Amniotic stem cell (primary cell): ENCODE results near the gene BMPR1B.
"Not testable (repeated sequence)": the region's sequence is repeated elsewhere in the genome, so short reads cannot be mapped to it uniquely, and the experiment has no call there.

Experiments
- DNase-seq: peaks from one replicate; lab custom pipeline; 2025; lab: John Stamatoyannopoulos, UW

Gene BMPR1B

DNA sequence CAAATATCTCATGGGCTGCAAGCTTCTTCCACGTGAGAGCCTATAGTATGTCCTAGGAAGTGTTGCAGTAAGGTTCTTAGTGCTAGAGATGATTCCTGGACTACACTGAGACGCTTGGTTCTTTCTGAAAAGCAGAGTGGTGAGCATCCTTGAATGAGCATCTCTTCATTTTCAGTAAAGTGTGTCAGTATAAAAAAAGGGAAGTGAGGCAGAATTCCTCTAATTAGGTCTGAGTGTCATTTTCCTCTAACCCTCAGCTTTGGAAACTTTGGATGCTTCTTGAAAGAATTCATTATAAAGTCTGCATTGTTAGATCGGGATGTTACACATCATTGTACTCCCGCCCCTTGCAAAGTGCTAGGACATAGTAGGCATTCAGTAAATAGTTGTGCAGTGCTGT, 5.2 kb downstream of the BMPR1B start:
- DNase-seq, result no peak

DNA sequence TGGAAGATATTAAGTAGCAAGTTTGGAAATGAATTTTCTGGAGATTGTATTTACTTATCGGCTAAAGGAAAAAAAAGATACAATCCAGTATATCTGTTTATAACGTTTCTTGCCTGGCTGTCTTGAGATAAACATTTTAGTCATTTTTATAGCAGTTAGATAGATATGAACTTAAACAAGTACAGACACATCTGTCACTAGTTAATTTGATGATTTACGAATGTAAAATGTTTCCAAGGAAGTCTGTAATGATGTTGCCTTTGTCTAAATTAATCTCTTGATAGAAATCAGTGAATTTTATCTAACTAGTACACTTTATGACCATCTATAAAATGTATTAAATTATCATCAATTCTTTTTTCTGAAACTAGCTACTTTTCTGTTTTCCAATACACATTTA, 5.7 kb downstream of the BMPR1B start:
- DNase-seq, result no peak

DNA sequence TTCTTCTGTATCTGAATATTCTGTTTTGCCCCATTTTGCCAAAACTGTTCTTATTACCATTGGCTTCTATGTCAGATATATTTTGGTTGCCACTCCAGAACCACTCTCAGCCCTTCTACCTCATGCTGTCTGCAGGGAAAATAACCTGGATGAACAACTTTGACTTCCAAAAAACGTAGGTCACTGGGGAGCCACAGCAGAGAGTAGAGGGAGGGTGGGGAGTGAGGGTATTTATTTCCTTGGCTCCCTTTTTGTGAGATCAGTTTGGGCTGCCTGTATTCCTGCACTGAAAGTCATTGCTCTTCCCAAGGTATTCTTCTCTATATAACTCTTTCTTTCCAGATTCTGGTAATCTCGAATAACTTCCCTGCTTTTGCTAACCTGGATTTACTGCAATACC, 6.3 kb downstream of the BMPR1B start:
- no peak for DNase-seq

DNA sequence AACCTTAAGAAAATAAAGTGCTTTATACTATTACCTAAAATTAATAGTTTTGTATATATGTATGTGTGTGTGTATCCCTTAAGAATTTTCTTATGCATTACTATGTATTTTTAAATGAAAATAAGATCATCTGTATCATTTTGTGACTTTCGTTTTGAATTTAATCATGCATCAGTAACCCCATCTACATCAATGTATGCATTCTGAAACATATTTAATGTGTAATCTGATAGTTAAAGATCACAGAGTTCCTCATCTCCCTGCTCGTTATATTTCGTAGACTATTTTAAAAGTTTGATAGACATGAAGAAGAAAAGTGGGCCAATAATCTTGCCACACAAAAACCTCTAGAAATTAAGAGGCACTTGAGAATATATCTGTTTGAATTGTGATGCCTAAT, 7.4 kb downstream of the BMPR1B start:
- no peak for DNase-seq

DNA sequence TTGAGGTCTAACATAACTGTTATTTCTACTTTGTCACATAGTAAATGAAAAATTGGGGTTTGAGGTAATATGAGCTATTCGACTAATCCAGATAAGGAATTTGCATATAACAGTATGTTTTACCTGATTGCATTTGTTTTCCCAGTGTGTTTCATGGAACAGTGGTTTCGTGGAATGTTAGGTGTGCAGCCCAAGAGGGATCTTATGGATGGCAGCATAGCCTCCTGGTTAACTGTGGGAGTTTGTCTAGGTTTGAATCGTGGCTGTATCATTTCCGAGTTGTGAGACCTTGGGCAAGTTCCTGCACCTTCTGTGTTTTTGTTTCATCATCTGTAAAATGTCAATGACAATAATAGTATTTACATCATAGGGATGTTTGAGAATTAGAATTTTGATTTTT, 7.9 kb downstream of the BMPR1B start:
- no peak for DNase-seq

DNA sequence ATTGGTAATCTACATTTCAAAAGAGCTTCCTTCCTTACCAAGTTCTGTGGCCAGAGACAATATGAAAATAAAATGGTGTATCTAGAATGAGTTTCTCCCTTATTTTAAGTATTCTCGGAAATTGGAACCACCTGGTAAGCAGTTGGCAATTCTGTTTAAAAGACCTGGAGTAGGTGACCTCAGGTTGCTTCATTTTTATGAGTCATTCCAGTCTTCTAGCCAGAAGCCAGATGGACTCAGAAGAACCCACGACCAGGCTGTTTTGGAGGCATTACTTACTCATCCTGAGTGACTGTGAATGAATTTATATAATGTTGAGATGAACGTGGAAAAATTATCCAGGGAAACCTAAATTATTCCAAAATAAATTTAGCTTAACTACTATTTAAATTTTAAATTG, 9.1 kb downstream of the BMPR1B start:
- DNase-seq, result peak; percentile 5

DNA sequence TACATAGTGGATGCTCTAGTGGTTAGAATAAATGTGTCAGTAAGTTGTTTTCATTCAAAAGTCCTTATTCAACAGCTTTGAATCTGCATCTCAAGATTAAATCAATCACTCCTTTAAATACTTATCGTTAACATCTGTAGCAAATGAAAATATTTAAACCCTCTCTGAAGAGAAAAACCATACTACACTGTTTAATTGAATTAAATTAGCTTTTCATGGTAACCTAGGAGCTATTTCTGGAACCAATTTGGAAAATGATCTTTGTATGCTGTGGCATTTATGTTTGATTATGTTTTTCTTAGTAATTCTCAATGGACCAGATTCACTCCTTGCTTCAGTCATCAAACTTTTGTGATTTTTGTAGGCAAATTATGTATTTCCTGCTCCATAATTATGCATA, 9.7 kb downstream of the BMPR1B start:
- DNase-seq, result no peak

DNA sequence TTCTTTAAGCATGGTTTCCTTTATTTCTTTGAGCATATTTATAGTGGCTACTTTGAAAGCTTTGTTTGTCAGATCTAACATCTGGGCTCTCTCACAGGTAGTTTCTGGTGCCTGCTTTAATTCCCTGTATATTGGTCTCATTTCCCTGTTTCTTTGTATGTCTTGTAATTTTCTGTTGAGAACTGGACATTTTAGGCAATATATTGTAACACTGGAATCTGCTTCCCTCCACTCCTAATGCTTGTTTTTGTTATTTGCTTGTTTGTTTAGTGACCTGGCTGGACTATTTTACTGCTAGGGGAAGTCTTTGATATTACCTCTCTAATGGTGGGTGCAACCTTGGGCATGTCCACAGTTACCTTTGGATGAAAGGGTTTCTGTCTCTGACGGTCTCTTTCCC, 25.0 kb downstream of the BMPR1B start:
- DNase-seq, result no peak

DNA sequence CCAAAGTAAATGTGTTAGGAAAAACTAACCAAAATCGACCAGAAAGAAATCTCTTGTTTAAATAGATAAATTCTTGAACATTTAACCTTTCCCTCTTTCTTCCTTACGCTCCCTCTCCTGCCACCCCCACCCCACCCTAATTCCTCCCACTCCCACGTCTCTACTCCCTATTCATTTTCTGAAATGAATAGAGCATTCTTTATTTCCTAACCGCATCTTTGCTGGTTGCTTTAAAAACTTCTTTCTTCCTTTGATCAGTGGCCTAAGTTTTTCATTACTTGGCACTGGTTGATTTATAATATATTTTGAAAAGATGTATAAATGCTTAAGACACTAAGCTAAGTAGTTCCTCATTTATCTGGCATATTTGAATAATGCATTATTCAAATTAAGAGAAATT, 33.9 kb downstream of the BMPR1B start:
- no peak for DNase-seq

DNA sequence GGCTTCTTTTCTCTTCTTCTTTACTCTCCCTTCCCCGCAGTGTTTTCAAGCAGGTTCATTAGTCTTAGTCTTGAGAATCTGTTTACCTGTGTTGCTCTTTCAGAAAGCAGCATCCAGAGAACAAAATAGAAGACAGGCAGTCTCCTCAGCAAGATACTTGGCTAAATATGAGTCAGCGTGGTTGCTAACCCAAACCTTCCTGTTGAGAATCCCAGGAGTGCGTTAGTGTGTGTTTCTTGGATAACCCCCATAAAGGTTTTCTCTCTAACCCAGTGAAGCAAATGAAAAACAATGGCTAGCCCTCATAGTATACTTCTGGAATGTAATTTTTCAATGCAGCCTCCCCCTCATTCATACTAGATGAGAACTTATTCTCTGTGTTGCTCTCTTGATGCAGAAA, 41.1 kb downstream of the BMPR1B start:
- no peak for DNase-seq

DNA sequence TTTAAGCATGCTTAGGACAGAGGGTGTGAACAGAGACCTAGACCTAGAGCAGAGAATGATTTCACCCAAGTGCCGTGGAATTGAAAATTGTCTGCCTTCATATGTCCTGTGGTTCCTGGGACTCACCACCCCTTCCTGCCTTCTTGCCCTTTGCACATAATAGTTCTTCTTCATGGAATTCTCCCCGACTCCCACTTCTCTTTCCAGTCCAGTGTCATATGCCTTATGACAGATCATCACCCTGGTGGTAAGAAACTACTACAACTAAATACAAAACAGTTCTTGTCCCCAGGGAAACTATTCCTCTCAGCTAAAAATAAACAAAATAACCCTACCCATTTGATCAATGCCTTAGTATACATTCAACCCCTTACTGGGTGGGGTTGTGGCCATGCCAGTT, 43.3 kb downstream of the BMPR1B start:
- DNase-seq, result no peak

DNA sequence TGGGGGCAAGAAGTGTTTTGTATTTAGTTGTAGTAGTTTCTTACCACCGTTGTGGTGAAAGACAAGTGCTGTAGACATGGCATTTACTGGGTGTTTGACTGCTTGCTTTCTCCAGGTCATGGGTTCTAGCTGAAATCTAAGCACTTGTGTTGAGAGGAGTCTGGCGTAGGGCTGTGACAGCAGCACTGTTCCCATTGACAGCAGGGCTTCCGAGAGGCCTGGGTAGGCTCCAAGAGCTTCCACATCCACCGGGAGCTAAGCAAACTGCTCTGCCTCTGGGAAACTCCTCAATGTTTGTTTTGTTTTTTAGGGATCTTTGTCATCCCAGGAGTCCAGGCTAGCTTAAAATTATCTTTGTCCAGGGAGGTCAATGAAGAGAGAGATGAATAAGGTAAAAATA, 44.3 kb downstream of the BMPR1B start:
- DNase-seq, result no peak

DNA sequence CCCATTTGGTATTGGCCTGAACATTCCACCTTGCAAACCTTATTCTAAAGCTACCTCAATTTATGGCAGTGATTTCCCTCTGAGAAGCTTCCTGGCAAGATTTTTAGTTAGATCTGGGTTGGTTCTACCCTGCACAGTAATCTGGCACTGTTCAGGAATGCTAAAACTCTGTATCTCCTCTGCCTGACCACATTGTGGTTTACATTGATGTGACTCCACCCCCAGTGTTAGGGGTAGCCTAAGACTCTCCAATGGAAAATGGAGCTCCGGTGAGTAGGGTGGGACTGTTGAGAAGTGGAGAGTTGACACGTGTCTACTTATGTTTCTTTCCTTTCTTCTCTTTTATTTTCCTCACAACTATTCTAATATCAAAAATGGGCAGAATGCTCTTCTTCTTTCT, 45.4 kb downstream of the BMPR1B start:
- DNase-seq, result no peak

DNA sequence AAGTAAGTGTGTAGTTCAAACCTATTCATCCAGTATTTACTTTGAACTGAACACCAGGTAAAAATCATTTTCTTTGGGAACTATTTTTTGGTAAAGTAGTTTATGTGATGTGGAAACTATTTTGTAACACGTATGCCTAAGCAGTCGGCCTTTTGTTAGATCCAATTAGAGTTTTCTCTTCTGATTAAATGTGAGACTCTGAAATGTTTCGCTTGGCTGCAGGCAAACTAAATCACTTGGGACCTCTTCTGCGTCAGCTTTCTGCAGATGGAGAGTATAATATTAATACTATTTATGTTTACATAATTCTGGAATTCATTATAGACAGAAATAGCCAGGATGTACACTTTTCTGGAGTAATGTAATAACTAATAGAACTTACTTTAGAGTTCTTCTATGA, 46.9 kb downstream of the BMPR1B start:
- DNase-seq, result no peak

DNA sequence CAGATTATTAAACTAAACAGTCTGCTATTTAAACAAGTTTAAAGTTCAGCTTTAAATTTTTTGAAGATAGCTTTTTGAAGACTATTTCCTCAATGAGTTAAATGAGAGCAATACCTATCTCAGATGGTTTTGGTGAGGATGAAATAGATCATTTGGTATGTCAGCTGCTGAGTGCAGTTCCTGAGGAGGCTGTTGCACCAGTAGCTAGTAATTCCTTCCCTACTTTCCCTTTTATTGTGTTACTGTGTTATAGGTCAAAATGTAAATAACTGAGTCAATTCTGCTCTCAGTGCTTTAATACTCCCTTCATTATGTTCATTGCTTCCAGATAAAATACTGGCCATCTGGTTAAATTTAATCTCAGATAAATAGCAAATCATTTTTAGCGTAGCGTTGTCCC, 48.6 kb downstream of the BMPR1B start:
- no peak for DNase-seq

DNA sequence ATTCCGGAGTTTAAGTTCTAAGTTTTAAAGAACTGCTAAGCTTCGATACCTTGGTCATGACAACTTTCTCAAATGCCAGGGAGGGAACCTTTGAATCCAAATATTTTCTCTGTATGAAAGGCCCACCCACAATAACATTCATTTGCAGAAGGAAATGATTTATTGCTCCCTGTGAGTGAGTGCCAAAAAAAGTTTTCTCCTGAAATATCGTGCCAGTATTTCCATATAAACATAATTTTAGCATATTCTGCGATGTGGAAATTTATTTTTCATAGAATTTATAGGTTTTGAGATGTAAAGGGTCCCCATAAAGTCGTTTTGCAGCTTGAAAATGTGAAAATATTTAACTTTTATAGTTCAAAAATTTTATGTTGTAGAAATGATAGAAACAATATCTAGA, 53.9 kb downstream of the BMPR1B start:
- no peak for DNase-seq

DNA sequence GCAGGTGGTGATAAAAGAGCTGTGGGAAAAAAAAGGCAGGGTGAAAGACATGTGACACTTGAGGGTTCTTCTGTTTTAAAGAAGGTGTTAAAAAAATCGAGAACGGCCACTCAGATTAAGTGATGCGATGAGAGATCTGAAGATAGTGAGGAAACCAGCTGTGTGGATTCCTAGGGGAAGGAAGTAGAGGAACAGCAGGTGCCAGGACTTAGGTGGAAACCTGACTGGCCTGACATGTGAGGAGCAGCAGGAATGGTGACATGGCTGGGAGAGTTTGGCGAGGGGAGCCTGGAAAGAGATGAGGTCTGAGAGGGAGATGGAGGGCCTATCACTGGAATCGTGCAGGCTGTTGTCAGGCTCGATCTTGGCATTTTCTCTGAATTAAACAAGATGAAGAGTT, 55.5 kb downstream of the BMPR1B start:
- DNase-seq, result no peak

DNA sequence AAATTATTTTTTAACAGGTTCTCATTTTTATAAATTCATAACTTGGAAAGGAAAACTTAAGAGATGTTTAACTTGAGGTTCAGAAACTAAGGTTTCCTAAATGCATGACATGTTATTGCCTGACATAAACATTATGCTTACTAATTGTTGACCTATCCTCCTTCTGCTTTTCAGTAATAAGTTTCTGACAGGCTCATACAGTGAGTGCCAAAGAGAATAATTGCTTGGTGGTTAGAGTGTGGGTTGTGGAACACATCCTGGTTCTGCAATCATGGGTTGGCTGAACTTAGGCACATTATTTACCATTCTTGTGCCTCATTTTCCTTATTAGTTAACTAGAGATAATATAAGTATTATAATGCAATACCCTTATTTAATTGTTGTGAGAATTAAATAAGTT, 56.5 kb downstream of the BMPR1B start:
- DNase-seq, result no peak

DNA sequence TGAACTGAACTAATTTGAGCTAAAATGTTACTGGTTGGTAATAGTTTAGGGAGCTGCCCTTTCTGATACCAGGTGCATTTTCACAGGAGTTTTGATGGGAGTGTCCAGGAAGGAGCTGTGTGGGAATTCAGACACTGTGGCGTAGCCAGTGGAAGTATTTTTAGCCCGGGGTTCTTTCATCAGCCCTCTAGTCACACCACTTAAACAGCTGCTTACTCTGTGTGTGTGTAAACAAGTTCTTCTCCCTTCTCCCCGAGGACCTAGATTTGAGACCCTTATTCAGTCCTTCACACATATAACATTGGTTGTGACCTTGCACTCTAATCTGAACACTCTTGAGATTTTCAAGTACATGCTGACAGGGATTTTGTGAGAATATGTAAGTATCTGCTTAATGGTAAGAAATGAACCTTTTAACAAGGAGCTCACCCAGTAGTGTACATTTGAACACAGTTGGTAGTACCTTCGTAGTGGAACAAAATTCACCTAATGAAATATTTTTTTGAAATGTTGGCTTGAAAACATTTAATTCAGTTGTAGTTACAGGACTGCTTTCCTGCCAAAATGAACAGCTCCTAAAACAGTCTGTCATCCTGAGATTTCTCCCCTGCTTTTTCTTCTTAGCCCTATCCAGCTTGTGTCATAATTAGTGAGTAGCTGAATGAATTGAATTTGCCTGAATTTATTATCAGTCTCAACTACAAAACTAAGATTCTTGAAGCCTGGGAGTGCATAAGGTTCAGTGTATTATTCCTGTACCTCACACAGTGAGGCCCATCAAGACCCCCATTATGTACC, 61.8 kb downstream of the BMPR1B start:
- DNase-seq, result no peak

DNA sequence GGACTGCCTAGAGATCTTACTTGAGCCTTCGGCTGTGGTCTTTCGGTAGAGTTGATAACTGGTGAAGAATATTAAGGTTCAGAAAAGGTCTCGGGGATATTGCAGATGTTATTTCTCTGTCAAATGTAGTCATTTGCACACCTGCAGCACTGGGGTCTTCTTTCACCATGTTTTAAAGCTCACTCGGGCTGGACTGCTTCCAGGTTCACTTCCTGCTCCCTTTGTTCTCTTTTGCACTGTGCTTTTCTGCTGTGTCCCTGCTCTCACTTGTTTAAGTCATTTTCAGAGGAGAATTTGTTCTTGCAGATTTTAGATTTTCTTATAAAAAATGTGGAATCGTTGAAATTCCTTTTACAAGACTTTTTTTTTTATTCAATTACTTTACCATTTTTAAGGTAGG, 68.5 kb downstream of the BMPR1B start:
- DNase-seq, result no peak

DNA sequence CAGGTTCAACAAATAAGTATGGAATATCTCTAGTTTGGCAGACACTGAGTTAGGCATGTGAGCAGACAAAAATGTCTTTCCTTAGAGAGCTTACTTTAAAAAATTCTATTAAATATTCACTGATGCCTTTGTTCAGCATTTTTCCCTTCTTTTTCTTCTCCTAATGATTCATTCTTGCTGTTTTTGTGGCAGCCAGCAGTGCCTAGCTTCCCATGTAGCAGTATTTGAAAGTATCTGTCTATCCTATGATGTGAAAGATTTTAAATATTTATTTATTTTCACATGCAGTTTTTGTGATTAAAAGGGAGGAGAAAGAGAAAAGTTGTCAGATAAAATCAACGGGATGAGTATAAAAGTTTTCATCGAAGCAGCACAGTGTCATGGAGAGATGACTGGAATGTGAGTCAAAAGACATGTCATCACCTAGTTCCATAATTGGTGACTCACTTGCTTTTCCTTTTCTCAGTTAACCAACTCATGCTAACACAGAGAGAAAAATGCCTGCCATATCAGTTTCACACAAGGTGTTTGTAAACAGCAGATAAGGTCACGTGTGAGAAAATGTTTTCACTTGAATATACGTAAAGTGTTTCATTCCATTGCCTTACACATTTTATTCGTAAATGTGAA, 69.8 kb downstream of the BMPR1B start:
- DNase-seq, result peak; percentile 50

DNA sequence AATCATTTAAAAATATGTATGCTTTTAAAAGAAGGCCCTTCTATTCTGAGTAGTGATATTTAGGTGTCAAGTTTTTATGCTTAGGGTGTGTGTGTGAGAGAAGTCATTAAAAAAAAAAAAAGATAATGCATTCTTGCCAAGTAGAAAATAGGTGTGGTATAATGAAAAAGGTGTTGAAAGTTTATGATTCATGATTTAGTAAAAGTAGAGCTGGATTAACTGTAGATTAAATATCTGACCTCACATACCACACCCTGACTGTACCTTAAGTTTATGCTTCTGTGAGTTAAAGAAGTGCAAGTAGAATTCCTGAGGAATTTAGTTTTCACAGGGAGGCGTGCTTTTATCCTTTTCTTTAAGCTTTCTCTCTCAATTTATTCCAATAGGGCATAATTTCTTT, 71.1 kb downstream of the BMPR1B start:
- DNase-seq, result no peak

DNA sequence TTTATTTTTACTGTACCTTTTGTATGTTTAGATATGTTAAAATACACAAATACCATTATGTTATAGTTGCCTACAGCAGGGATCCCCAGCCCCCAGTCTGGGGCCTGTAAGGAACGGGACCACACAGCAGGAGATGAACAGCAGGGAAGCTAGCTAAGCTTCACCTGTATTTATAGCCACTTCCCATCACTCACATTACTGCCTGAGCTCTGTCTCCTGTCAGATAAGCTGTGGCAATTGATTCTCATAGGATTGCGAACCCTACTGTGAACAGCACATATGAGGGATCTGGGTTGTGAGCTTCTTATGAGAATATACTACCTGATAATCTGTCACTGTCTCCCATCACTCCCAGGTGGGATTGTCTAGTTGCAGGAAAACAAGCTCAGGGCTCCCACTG, 73.9 kb downstream of the BMPR1B start:
- no peak for DNase-seq

DNA sequence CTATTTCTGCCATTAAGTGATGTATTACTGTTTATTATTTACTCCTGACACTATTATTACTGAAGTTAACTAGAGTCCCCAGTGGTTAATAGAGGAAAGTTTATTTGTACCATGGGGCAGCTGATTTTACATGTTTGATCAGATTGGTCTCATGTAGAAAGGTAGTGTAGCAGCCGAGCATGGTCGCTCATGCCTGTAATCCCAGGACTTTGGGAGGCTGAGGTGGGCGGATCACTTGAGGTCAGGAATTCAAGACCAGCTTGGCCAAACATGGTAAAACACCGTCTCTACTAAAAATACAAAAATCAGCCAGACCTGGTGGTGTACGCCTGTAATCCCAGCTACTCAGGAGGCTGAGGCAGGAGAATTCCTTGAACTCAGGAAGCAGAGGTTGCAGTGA, 74.6 kb downstream of the BMPR1B start:
- DNase-seq, result not testable (repeated sequence)
